NCI-H1930 (cell line): ENCODE results near the gene HPS1.

Experiments used
- DNase-seq, 2 experiments: peaks; one replicate each; lab custom pipeline; 2025; lab: John Stamatoyannopoulos, UW

The HPS1 gene

GRCh38 chr10:98463976-98464754, 17.4 kb upstream of the HPS1 start:
- DNase-seq: no peak

- DNase-seq: no peak
Measured at GRCh38 chr10:98463016-98463415, 16.3 kb upstream of the HPS1 start.

GRCh38 chr10:98461500-98461842, 14.7 kb upstream of the HPS1 start:
- DNase-seq: no peak

- DNase-seq: no peak
Measured at GRCh38 chr10:98460837-98461499, 14.2 kb upstream of the HPS1 start.

- DNase-seq: no peak
Measured at GRCh38 chr10:98458809-98459784, 12.4 kb upstream of the HPS1 start.

- DNase-seq: no peak
Measured at GRCh38 chr10:98457721-98458120, 11.0 kb upstream of the HPS1 start.

GRCh38 chr10:98456686-98457482, 10.1 kb upstream of the HPS1 start:
- DNase-seq: no peak

GRCh38 chr10:98456043-98456570, 9.4 kb upstream of the HPS1 start:
- DNase-seq: no peak

GRCh38 chr10:98453729-98454128, 7.0 kb upstream of the HPS1 start:
- no peak for DNase-seq

- no peak for DNase-seq
Measured at GRCh38 chr10:98450618-98451017, 3.9 kb upstream of the HPS1 start.

GRCh38 chr10:98449287-98449686, 2.6 kb upstream of the HPS1 start:
- no peak for DNase-seq

- no peak for DNase-seq
Measured at GRCh38 chr10:98446151-98446660, 529 bp downstream of the HPS1 start.

GRCh38 chr10:98445200-98445812, 1.4 kb downstream of the HPS1 start:
- DNase-seq: no peak

GRCh38 chr10:98444314-98445006, 2.3 kb downstream of the HPS1 start:
- DNase-seq: no peak

- no peak for DNase-seq
Measured at GRCh38 chr10:98438715-98439114, 8.0 kb downstream of the HPS1 start.

- no peak for DNase-seq
Measured at GRCh38 chr10:98436704-98437103, 10.0 kb downstream of the HPS1 start.

- DNase-seq: no peak
Measured at GRCh38 chr10:98435178-98435577, 11.6 kb downstream of the HPS1 start.

- DNase-seq: no peak
Measured at GRCh38 chr10:98433881-98434732, 12.6 kb downstream of the HPS1 start.

GRCh38 chr10:98433371-98433770, 13.4 kb downstream of the HPS1 start:
- DNase-seq: no peak
